Cardiac muscle cell (in vitro differentiated cells and primary cell): Measurements from ENCODE around the gene PRSS2. TPM values are rescaled to one million over a fixed set of nuclear protein-coding genes. Genes with fewer than 3 reads are reported as not detected.

Experiments
- DNase-seq, 2 donors: peaks; one replicate each; pipeline versions ENCODE4 v3.0.0 to v3.0.0-alpha.2; 2010 to 2017; ENCODE audit warnings: low read depth in 1 of 2, low spot score in 1 of 2
- H3K27ac ChIP-seq: fragments of 200-600 bp; sonication (generic); 2 replicates; pipeline ENCODE4 v1.5.1; 2016
- H3K27me3 ChIP-seq: fragments of 200-600 bp; sonication (generic); 2 replicates; pipeline ENCODE4 v1.6.0; 2016; ENCODE audit warnings: control low read depth
- H3K36me3 ChIP-seq: fragments of 200-600 bp; sonication (generic); 2 replicates; pipeline ENCODE4 v1.5.1; 2016; ENCODE audit warnings: control low read depth
- H3K4me1 ChIP-seq: fragments of 200-600 bp; sonication (generic); 2 replicates; pipeline ENCODE4 v1.8.1; 2017; ENCODE audit warnings: low read depth, mild to moderate bottlenecking, mixed run types
- H3K4me3 ChIP-seq: fragments of 200-600 bp; sonication (generic); 2 replicates; pipeline ENCODE4 v1.5.1; 2016; ENCODE audit warnings: mild to moderate bottlenecking
- H3K9me3 ChIP-seq: fragments of 200-600 bp; sonication (generic); 2 replicates; pipeline ENCODE4 v1.5.1; 2017; ENCODE audit warnings: low read depth, mild to moderate bottlenecking, control low read depth
- polyA plus RNA-seq: library from polyadenylated mRNA; unstranded; fragments of >200 nt; fragmentation: Nextera tagmentation; extraction: Ambion mirVana; gene quantifications from 2 replicates; pipeline ENCODE4 v1.2.1, GENCODE V29; 2016
- total RNA-seq: library from RNA; depleted of rRNA; stranded (reverse); fragments of >200 nt; gene quantifications from 2 replicates; pipeline ENCODE4 v1.2.3, GENCODE V29; 2016
- TF ChIP-seq, protein P1 (sequence below): IDR thresholded peaks from 2 replicates; pipeline ENCODE4 v1.5.1; 2012; ENCODE audit warnings: low read depth, mild to moderate bottlenecking, low read length

The PRSS2 gene
- total and polyA plus RNA-seq, 2 experiments from 2014 or later: not detected

DNA sequence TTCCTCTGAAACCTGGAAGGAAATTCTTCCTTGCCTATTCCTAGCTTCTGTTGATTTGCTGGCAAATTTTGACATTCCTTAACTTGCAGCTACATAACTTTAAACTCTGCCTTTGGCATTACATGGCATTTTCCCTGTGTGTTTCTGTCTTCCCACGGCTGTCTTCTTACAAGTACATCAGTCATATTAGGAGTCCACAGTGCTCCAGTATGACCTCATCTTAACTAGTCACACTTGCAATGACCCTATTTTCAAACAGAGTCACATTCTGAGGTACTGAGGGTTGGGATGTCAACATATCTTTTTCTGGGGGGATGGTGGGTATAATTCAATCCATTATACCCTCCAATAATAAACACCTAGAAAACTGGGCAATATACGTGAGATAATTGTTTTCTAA is 46.7 kb downstream of the PRSS2 start:
- H3K4me3 ChIP-seq: no peak overlapping the region
- H3K27me3 ChIP-seq: no peaks in the 10 kb centered on the region
- no peaks in the 10 kb centered on the region for H3K4me1 ChIP-seq
- DNase-seq: no peak
- TF ChIP-seq, protein P1, sequence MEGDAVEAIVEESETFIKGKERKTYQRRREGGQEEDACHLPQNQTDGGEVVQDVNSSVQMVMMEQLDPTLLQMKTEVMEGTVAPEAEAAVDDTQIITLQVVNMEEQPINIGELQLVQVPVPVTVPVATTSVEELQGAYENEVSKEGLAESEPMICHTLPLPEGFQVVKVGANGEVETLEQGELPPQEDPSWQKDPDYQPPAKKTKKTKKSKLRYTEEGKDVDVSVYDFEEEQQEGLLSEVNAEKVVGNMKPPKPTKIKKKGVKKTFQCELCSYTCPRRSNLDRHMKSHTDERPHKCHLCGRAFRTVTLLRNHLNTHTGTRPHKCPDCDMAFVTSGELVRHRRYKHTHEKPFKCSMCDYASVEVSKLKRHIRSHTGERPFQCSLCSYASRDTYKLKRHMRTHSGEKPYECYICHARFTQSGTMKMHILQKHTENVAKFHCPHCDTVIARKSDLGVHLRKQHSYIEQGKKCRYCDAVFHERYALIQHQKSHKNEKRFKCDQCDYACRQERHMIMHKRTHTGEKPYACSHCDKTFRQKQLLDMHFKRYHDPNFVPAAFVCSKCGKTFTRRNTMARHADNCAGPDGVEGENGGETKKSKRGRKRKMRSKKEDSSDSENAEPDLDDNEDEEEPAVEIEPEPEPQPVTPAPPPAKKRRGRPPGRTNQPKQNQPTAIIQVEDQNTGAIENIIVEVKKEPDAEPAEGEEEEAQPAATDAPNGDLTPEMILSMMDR: no peak
- H3K27ac ChIP-seq: no peak overlapping the region
- H3K9me3 ChIP-seq: no peaks in the 10 kb centered on the region
- H3K36me3 ChIP-seq: no peaks in the 10 kb centered on the region

- Histone ChIP-seq H3K4me3 (no peak overlapping the region), H3K27ac (no peak overlapping the region), H3K4me1 (no peaks in the 10 kb centered on the region), H3K36me3 (no peaks in the 10 kb centered on the region), H3K27me3 (no peaks in the 10 kb centered on the region), H3K9me3 (no peaks in the 10 kb centered on the region)
- TF ChIP-seq, protein P1: no peak
- DNase-seq: no peak
Observed at GRCh38 chr7:142819530-142819929, 48.8 kb downstream of the PRSS2 start.

- H3K9me3 ChIP-seq: no peaks in the 10 kb centered on the region
- H3K4me3 ChIP-seq: no peak overlapping the region
- TF ChIP-seq, protein P1: no peak
- no peaks in the 10 kb centered on the region for H3K4me1 ChIP-seq
- no peaks in the 10 kb centered on the region for H3K27me3 ChIP-seq
- H3K36me3 ChIP-seq: no peaks in the 10 kb centered on the region
- H3K27ac ChIP-seq: no peak overlapping the region
- no peak for DNase-seq
Observed at GRCh38 chr7:142822714-142823113, 51.9 kb downstream of the PRSS2 start.

Other genes with a start within 250 kb of the PRSS2 start
- gene PRSS1, start 21.5 kb upstream of the PRSS2 start, total RNA-seq: not detected in 2 replicates
- gene PRSS1, start 21.5 kb upstream of the PRSS2 start, polyA plus RNA-seq: not detected in 2 replicates
- gene EPHB6, start 84.1 kb downstream of the PRSS2 start, total RNA-seq: 11.2 and 27.7 TPM in 2 replicates
- 15.7 and 25.4 TPM in 2 replicates for gene EPHB6, start 84.1 kb downstream of the PRSS2 start, polyA plus RNA-seq
- gene TRPV6, start 114.8 kb downstream of the PRSS2 start, total RNA-seq: 0.11 and 1.9 TPM in 2 replicates
- gene TRPV6, start 114.8 kb downstream of the PRSS2 start, polyA plus RNA-seq: not detected in 2 replicates
- gene TRPV5, start 162.8 kb downstream of the PRSS2 start, total RNA-seq: not detected in 2 replicates
- gene TRPV5, start 162.8 kb downstream of the PRSS2 start, polyA plus RNA-seq: 0.09 TPM in 1 of 2 replicates, not detected in the other
- gene LLCFC1, start 168.5 kb downstream of the PRSS2 start, total RNA-seq: not detected in 2 replicates
- gene LLCFC1, start 168.5 kb downstream of the PRSS2 start, polyA plus RNA-seq: 0.47 TPM in 1 of 2 replicates, not detected in the other
- gene KEL, start 191.4 kb downstream of the PRSS2 start, total RNA-seq: 6.3 and 9.3 TPM in 2 replicates
- 12.6 and 15.5 TPM in 2 replicates for gene KEL, start 191.4 kb downstream of the PRSS2 start, polyA plus RNA-seq